ENCODE data around the gene JAK2. TPM values are rescaled to one million over a fixed set of nuclear protein-coding genes. Genes with fewer than 3 reads are reported as not detected.
A peak's percentile ranks its signal among the peaks of the same experiment; 100 is the strongest.

Gene JAK2
- total RNA-seq, 2 experiments from 2014 or later = 25.7 to 27.2 TPM

- H3K36me3 Mint-ChIP-seq (ENCODE audit: low read depth) = peaks cover 12% of the 10 kb centered on the region
- ChIA-PET POLR2A (no interaction called here), CTCF (no interaction called here)
- no peak for ATAC-seq
- H3K27ac Mint-ChIP-seq = no peak overlapping the region
- no peaks in the 10 kb centered on the region for H3K4me1 Mint-ChIP-seq (ENCODE audit: low read depth)
- H3K27me3 Mint-ChIP-seq (ENCODE audit: low read depth) = no peaks in the 10 kb centered on the region
- H3K9me3 Mint-ChIP-seq (ENCODE audit: insufficient read depth) = peaks cover 15% of the 10 kb centered on the region
- DNase-seq = no peak
- no peak overlapping the region for H3K4me3 Mint-ChIP-seq
Measured at GRCh38 chr9:4955836-4956235, 29.2 kb upstream of the JAK2 start.

DNA sequence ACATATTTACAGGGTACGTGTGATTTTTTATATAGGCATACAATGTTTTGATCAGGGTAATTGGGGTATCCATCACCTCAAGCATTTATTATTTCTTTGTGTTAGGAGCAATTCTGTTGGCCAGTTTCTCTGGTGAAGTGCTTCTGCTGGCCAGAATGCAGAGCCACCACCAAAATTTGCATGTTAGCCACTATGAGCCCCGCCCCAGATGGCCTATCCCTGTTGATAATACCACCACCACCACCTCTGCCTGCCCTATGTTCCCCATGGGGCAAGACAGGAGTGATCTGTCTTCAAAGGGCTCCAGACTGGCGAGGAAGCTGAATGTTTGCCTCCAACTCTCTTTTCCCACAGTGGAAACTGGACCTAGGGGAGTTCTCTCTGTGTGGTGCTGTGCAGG, 26.0 kb upstream of the JAK2 start:
- Mint-ChIP-seq H3K27me3 (ENCODE audit: low read depth) (no peaks in the 10 kb centered on the region), H3K27ac (no peak overlapping the region), H3K4me1 (ENCODE audit: low read depth) (peaks cover 9% of the 10 kb centered on the region), H3K36me3 (ENCODE audit: low read depth) (peaks cover 18% of the 10 kb centered on the region), H3K4me3 (no peak overlapping the region), H3K9me3 (ENCODE audit: insufficient read depth) (peaks cover 19% of the 10 kb centered on the region)
- DNase-seq = no peak
- ChIA-PET POLR2A (no interaction called here), CTCF (interaction anchor here (1.0 to 1.9 kb wide), 3 partner anchors 21 to 199 kb away, joined by 3 to 6 read pairs (median 4); no protein-coding TSS in a partner anchor)
- ATAC-seq = no peak

DNA sequence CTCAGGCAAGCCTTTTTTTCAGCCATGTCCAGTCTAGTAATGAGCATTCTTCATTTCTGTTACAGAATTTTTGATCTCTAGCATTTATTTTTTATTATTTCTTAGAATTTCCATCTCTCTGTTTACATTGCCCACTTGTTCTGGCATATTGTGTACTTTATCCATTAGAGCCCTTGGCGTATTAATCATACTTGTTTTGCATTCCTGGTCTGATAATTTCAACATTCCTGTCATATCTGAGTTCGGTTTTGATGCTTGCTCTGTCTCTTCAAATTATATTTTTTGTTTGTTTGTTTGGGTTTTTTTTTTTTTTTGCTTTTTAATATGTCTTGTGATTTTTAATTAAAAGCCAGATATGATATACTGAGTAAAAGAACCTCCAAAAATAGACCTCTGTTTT, 23.0 kb upstream of the JAK2 start:
- no peak overlapping the region for H3K4me3 Mint-ChIP-seq
- H3K27me3 Mint-ChIP-seq (ENCODE audit: low read depth) = no peaks in the 10 kb centered on the region
- H3K9me3 Mint-ChIP-seq (ENCODE audit: insufficient read depth) = peaks cover 18% of the 10 kb centered on the region
- ChIA-PET POLR2A (no interaction called here), CTCF (interaction anchor here (0.9 kb wide), 1 partner anchor 199 kb away, joined by 3 read pairs; no protein-coding TSS in a partner anchor)
- peaks cover 20% of the 10 kb centered on the region for H3K36me3 Mint-ChIP-seq (ENCODE audit: low read depth)
- H3K4me1 Mint-ChIP-seq (ENCODE audit: low read depth) = peaks cover 28% of the 10 kb centered on the region
- no peak overlapping the region for H3K27ac Mint-ChIP-seq
- ATAC-seq (no peak), DNase-seq (no peak)

DNA sequence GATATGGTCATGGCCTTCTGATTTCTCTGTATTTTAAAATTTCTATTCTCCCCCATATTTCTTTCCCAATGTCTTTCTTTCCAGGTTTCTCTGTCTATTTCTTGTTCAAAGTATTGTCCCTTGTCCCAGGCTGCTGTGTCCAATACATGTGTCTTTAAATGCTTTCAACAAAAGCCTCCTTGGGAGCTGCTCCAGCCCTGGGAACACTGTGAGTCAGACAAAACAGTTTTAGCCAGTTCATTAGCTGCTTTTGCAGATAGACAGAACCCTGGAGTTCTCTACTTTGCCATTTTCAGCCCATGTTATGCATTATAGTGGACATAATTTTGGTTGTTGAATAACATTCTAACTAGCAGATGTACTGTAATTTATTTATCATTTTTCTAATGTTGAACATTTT, 20.5 kb upstream of the JAK2 start:
- ChIA-PET CTCF (interaction anchor here (1.0 to 2.5 kb wide), 4 partner anchors 11 to 40 kb away, joined by 3 to 9 read pairs (median 4); no protein-coding TSS in a partner anchor), POLR2A (interaction anchor here (0.9 kb wide), 1 partner anchor 40 kb away, joined by 3 read pairs; no protein-coding TSS in a partner anchor)
- Mint-ChIP-seq H3K4me1 (ENCODE audit: low read depth) (peaks cover 46% of the 10 kb centered on the region), H3K27me3 (ENCODE audit: low read depth) (no peaks in the 10 kb centered on the region), H3K4me3 (no peak overlapping the region), H3K27ac (no peak overlapping the region), H3K36me3 (ENCODE audit: low read depth) (peaks cover 20% of the 10 kb centered on the region), H3K9me3 (ENCODE audit: insufficient read depth) (peaks cover 18% of the 10 kb centered on the region)
- DNase-seq = no peak
- ATAC-seq = no peak

DNA sequence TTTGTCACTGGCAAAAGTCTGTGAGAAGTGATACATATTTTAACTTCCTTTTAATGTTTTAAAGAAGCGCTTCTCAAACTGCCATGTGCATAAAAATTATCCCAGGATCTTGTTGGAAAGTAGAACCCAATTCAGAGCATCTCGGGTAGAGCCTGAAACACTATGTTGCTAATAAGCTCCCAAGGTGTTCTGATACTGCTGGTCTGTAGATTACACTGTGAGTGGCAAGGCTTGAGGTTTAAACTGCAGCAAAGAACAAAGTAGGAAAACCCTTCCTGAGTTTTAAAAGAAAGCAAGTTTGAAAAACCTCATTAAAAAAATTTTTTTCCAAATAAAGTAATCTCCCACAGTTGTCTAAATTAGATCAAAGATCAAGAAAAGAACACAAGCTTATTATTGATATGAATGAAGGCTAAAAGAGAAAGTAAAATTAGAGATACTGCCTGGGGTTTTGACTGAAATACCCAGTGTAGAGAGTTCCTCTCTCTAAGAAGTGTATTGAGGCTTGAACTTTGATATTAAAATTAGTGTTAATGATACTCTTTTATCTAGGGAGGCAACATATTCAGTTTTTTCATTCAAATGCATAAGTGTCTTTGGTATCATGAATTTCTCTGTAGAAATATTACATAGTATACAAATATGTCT, 19.8 kb upstream of the JAK2 start:
- CTCF ChIA-PET = interaction anchor here (0.9 to 2.5 kb wide), 5 partner anchors 10 to 42 kb away, joined by 3 to 9 read pairs (median 3); no protein-coding TSS in a partner anchor
- H3K27me3 Mint-ChIP-seq (ENCODE audit: low read depth) = no peaks in the 10 kb centered on the region
- H3K4me3 Mint-ChIP-seq = peak overlapping the region; percentile 18
- no peak overlapping the region for H3K27ac Mint-ChIP-seq
- ATAC-seq (peak; percentile 51), DNase-seq (no peak)
- peaks cover 18% of the 10 kb centered on the region for H3K9me3 Mint-ChIP-seq (ENCODE audit: insufficient read depth)
- H3K36me3 Mint-ChIP-seq (ENCODE audit: low read depth) = peaks cover 20% of the 10 kb centered on the region
- H3K4me1 Mint-ChIP-seq (ENCODE audit: low read depth) = peaks cover 52% of the 10 kb centered on the region
- POLR2A ChIA-PET = interaction anchor here (0.9 kb wide), 1 partner anchor 41 kb away, joined by 3 read pairs; no protein-coding TSS in a partner anchor

DNA sequence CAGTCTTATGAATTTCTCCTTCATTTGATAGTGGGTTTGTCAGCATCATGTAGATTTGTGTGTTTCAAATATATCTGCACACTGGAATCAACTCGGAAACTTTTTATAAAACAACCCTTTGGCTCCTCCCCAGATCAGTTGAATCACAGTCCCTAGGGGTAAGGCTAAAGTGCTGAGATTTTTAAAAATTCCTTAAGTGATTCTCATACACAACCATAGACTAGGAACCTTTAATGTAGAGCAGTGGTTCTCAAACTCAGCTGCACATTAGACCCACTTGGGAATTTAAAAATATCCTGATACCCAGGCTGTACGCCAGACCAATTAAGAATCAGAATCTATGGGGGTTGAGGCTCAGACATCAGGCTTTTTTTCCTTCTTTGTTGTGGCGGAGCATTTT, 17.5 kb upstream of the JAK2 start:
- ChIA-PET POLR2A (interaction anchor here (1.1 to 1.4 kb wide), 2 partner anchors 17 to 29 kb away, joined by 3 to 5 read pairs; partner anchors contain the start of gene JAK2), CTCF (interaction anchor here (1.5 kb wide), 1 partner anchor 15 kb away, joined by 3 read pairs; no protein-coding TSS in a partner anchor)
- Mint-ChIP-seq H3K9me3 (ENCODE audit: insufficient read depth) (peaks cover 18% of the 10 kb centered on the region), H3K4me1 (ENCODE audit: low read depth) (peaks cover 50% of the 10 kb centered on the region), H3K27ac (peak overlapping the region; percentile 79), H3K27me3 (ENCODE audit: low read depth) (no peaks in the 10 kb centered on the region), H3K4me3 (no peak overlapping the region), H3K36me3 (ENCODE audit: low read depth) (peaks cover 20% of the 10 kb centered on the region)
- DNase-seq = no peak
- no peak for ATAC-seq

DNA sequence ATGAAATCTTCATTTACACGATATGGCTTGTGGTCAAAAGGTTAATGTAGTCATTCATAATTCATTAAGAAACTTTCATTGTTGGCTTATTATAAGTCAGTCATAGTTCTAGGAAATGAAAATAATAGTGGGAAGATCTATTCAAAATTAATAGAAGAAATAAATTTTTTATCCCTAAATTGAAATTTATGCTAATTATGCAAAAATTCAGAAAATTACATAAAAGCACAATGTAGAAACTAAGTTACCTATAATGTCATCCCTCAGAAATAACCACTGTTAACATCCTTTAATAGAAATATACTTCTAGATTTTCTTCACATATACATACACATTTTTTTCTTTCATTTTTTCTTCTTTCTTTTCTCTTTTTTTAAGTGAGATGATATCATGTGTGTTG, 15.9 kb upstream of the JAK2 start:
- no peak for DNase-seq
- POLR2A ChIA-PET = interaction anchor here (3.1 kb wide), 1 partner anchor 16 kb away, joined by 16 read pairs; the partner anchor contains the start of gene JAK2
- ATAC-seq = no peak
- peaks cover 5% of the 10 kb centered on the region for H3K36me3 Mint-ChIP-seq (ENCODE audit: low read depth)
- H3K27ac Mint-ChIP-seq = no peak overlapping the region
- no peaks in the 10 kb centered on the region for H3K27me3 Mint-ChIP-seq (ENCODE audit: low read depth)
- CTCF ChIA-PET = interaction anchor here (1.5 to 3.0 kb wide), 2 partner anchors 13 to 16 kb away, joined by 3 to 18 read pairs; partner anchors contain the start of gene JAK2
- no peak overlapping the region for H3K4me3 Mint-ChIP-seq
- peaks cover 42% of the 10 kb centered on the region for H3K4me1 Mint-ChIP-seq (ENCODE audit: low read depth)
- peaks cover 5% of the 10 kb centered on the region for H3K9me3 Mint-ChIP-seq (ENCODE audit: insufficient read depth)

GRCh38 chr9:4970970-4971641, 14.0 kb upstream of the JAK2 start:
- ChIA-PET POLR2A (interaction anchor here (0.7 to 3.1 kb wide), 9 partner anchors 9 to 230 kb away, joined by 3 to 18 read pairs (median 4); partner anchors contain the start of genes AK3 and JAK2), CTCF (interaction anchor here (0.7 to 3.0 kb wide), 8 partner anchors 12 to 222 kb away, joined by 3 to 18 read pairs (median 4); partner anchors contain the start of gene JAK2)
- no peaks in the 10 kb centered on the region for H3K27me3 Mint-ChIP-seq (ENCODE audit: low read depth)
- H3K27ac Mint-ChIP-seq = no peak overlapping the region
- H3K36me3 Mint-ChIP-seq (ENCODE audit: low read depth) = no peaks in the 10 kb centered on the region
- peaks cover 32% of the 10 kb centered on the region for H3K4me1 Mint-ChIP-seq (ENCODE audit: low read depth)
- no peak overlapping the region for H3K4me3 Mint-ChIP-seq
- ATAC-seq (peak; percentile 88), DNase-seq (peak; percentile 73)
- H3K9me3 Mint-ChIP-seq (ENCODE audit: insufficient read depth) = no peaks in the 10 kb centered on the region

GRCh38 chr9:4973246-4973645, 11.8 kb upstream of the JAK2 start:
- DNase-seq = no peak
- Mint-ChIP-seq H3K27me3 (ENCODE audit: low read depth) (no peaks in the 10 kb centered on the region), H3K9me3 (ENCODE audit: insufficient read depth) (no peaks in the 10 kb centered on the region), H3K4me1 (ENCODE audit: low read depth) (peaks cover 17% of the 10 kb centered on the region), H3K36me3 (ENCODE audit: low read depth) (no peaks in the 10 kb centered on the region), H3K4me3 (no peak overlapping the region), H3K27ac (no peak overlapping the region)
- ATAC-seq = no peak
- CTCF ChIA-PET = interaction anchor here (1.0 to 3.1 kb wide), 4 partner anchors 9 to 211 kb away, joined by 3 to 10 read pairs (median 6); partner anchors contain the start of gene JAK2
- POLR2A ChIA-PET = interaction anchor here (1.3 kb wide), 1 partner anchor 12 kb away, joined by 7 read pairs; the partner anchor contains the start of gene JAK2

DNA sequence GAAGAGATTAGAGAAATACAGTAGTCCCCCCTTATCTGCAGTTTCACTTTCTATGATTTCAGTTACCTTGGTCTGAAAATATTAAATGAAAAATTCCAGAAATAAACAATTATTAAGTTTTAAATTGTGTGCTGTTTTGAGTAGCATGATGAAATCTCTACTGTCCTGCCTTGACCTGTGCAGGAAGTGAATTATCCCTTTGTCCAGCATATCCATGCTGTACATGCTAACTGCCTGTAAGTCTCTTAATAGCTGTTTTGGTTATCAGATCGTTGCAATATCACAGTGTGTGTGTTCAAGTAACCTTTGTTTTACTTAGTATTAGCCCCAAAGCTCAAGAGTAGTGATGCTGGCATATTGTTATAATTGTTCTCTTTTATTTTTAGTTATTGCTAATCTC, 11.2 kb upstream of the JAK2 start:
- Mint-ChIP-seq H3K36me3 (ENCODE audit: low read depth) (no peaks in the 10 kb centered on the region), H3K4me1 (ENCODE audit: low read depth) (peaks cover 12% of the 10 kb centered on the region), H3K9me3 (ENCODE audit: insufficient read depth) (no peaks in the 10 kb centered on the region), H3K27ac (no peak overlapping the region), H3K4me3 (no peak overlapping the region), H3K27me3 (ENCODE audit: low read depth) (no peaks in the 10 kb centered on the region)
- DNase-seq (no peak), ATAC-seq (no peak)
- ChIA-PET CTCF (interaction anchor here (1.0 to 3.1 kb wide), 4 partner anchors 8 to 212 kb away, joined by 3 to 10 read pairs (median 6); partner anchors contain the start of gene JAK2), POLR2A (interaction anchor here (1.3 kb wide), 1 partner anchor 11 kb away, joined by 7 read pairs; the partner anchor contains the start of gene JAK2)

DNA sequence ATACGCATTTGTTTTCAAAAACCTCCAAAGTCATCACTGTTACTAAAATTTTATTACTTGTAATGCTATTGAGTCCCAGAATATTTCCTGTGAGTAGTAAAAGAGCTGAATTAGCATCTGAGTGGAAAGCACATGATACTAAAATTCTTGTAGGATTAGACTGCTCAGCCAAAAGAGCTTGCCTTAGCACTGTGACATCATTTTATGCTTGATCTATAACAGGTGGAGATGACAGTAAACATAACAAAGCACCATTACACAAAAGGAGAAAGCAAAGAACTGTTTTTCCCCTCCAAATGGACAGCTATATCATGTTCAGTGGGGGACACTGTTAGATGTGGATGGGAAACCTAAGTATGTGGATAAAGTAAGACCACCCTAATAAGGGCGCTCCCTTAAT, 5.8 kb upstream of the JAK2 start:
- POLR2A ChIA-PET = no interaction called here
- Mint-ChIP-seq H3K27ac (no peak overlapping the region), H3K9me3 (ENCODE audit: insufficient read depth) (no peaks in the 10 kb centered on the region)

More for the DNA sequence above, 5.8 kb upstream of the JAK2 start:
- Mint-ChIP-seq H3K27me3 (ENCODE audit: low read depth) (no peaks in the 10 kb centered on the region), H3K4me3 (no peak overlapping the region), H3K36me3 (ENCODE audit: low read depth) (peaks cover 2% of the 10 kb centered on the region), H3K4me1 (ENCODE audit: low read depth) (peaks cover 47% of the 10 kb centered on the region)
- CTCF ChIA-PET = interaction anchor here (0.7 to 2.6 kb wide), 5 partner anchors 8 to 217 kb away, joined by 3 to 9 read pairs (median 3); no protein-coding TSS in a partner anchor
- DNase-seq (no peak), ATAC-seq (no peak)
